ENCODE measurements around the gene HOXA5.

Gene HOXA5

GRCh38 chr7:27147199-27148030 is 3.9 kb upstream of the HOXA5 start, which contains the start of gene HOXA6:
Gene HOXA6 (minus strand): TSS chr7:27147774. CDS start chr7:27147749, 25 bp downstream.
- DNase-seq, result no peak

GRCh38 chr7:27146491-27147198 is 3.2 kb upstream of the HOXA5 start:
- DNase-seq, result no peak

- DNase-seq, result no peak
Observed at GRCh38 chr7:27145914-27146412, 2.5 kb upstream of the HOXA5 start.

- DNase-seq, result no peak
Observed at GRCh38 chr7:27145165-27145913, 1.9 kb upstream of the HOXA5 start.

DNA sequence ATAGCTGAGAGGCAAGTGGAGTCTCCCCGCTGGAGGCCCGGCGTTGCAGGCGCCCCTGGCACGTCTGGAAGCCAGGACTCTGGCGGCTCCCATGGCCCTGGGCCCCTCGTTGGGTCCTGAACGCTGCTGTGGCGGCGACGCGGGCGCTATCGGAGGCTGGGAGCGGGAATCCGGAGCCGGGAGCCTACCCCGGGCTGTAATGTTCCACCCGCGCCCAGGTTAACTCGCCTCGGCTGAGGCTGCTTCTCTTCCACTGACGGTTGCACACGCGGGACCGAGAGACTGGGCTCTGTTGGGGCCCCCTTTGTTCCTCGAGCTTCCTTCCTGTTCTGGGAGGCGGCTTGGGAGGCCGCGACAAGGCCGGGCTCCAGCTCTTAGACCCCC is 1.3 kb upstream of the HOXA5 start:
- no peak for DNase-seq

DNA sequence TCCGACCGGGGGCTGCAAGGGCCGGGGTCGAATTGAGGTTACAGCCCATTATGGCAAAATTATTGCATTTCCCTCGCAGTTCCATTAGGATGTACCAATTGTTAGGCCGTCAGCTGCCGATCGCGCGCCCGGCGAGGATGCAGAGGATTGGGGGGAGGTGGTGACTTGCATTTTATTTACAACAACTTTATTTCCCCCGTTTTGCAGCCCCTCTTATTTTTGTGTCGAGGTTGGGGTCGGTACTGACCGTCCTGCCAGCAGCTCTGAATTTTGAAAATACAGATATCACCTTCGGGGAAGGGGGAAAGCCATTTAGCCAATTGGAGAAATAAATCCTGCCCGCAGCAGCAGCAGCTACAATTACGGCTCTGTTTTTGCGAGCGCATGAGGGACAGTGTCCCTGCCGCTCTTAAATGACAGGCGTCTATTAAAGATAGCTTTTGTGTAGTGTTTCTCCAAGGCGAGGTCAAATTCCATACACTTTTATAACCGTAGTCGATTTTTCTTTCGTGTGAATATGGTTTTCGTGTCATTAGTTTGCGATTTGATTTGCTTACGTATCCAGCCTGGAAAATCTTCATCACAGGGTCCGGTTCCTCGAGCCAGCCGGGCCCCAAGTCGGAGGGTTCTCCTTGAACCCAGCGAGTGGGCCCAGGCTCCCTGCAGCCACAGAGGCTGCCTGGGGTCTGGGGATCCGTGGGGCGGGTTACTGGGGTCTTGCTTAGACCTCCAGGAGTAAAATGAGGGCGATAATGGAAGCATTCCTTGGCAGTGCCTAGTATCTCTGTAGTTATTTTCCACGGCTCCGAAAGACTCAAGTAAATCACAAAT is 684 bp upstream of the HOXA5 start:
- no peak for DNase-seq

GRCh38 chr7:27142580-27143022 is 880 bp downstream of the HOXA5 start:
- no peak for DNase-seq

DNA sequence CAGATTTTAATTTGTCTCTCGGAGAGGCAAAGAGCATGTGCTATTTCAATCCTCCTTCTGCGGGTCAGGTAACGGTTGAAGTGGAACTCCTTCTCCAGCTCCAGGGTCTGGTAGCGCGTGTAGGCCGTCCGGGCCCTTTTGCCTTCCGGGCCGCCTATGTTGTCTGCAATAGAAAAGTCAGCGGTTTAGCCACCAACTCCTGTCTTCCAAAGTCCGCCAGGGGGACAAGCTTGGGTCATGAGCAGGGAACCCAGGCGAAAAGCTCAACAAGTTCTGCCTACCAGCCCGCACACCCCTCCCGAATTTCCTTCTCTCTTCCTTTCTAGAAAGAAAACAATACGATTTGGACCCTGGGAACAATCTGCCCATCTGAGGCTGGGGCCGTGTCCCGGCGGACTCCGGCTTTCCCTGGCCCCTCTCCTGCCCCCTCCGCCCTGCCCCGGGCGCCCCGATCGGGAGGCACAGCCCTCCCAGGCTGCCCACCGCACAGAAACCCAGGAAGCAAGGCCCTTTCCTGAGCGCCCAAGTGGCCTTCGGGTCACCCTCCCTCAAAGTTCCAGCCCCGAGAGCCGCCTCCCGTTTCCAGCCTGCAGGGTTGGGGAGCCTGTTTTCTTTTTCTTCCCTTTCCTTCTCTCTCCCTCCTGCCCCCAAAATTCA is 1.4 kb downstream of the HOXA5 start:
- DNase-seq, result no peak

GRCh38 chr7:27141137-27141922 is 2.2 kb downstream of the HOXA5 start:
- no peak for DNase-seq

DNA sequence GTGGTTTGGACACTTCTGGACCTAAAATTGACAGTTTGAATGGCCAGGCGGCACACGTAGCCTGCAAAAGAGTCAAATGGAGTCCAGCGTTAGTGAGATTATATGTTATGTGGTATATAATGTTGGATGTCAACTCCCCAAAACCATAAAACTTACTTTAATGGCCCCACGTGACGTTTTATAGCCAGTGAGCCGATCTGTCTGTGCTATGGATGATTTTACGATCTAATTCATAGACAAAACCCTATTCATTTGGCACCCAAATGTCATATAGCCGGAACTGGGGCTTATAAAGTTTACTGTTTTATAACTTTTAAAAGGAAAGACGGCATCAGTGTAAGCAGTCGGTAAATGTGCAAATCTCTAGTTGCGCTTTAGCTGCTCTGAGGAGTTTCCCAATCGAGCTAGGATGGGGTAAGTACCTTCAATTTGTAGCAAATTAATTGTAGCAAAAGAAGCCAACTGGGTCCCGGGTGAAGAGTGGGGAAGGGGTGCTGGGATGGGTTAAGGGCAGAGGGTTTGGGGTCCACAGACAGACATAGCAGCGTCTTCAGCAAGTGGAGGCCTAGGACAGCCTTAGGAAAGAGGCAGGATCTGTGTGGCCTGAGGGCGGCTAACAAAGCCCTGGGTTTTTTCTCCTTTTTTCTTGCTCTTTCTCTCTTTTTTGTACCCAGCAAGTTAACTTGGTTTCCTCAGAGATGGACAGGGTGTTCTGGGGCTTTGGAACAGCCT is 3.2 kb downstream of the HOXA5 start:
- DNase-seq, result no peak

DNA sequence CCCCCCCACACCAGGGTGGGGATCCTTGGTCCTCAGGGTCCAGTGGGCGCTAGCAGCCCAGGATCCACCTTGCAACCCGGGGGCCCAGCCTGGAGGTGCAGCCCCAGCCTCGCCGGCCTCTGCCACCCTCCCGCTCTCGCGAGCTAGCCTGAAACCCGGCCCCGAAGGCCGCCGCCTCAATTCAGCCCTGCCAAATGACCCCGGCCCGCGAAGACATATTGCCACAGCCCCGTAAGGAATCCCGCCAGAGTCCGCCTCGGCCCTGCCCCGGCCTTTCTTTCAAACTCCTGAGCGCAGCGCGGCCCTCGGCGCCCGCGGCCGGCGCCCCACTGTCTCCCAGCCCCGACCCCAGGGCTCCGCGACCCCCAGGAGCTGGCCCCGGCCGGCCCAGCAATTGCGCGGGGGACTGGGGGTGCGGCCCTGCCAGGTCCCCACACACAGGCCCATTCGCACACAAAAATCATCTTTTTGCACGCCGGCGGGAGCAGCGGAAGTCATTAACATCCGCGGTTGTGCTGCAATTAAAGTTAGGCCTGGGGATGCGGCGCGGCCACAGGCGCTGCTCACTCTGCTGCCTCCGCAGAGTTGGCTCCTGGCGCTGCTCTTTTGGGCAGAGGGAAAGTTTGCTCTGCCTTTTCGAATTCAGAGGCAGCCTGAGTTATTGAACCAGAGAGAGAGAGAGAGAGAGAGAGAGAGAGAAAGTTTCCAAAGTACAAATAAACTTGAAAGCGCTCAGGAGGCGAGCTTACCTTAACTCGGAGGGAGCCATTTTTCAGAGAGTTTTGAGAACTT is 4.0 kb downstream of the HOXA5 start:
- no peak for DNase-seq

DNA sequence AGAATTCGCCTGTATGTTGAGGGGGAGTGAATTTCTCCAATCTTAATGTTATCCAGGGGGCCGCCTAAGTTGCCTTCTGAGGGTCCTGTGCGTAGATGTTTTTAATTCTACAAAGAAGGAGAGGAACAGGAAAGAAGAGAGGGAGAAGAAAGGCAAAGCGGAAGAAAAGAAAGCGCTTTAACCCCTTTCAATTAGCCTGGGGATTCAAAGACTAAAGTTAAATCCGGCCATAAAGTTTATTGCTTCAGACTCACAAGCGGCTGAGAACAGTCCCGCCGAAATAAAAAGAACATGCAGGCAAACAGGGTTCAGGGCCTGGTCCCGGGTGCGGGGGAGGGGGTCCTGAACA is 4.5 kb downstream of the HOXA5 start:
- DNase-seq, result no peak

- DNase-seq, result no peak
Observed at GRCh38 chr7:27138472-27138871, 5.0 kb downstream of the HOXA5 start.

- no peak for DNase-seq
Observed at GRCh38 chr7:27137640-27138315, 5.7 kb downstream of the HOXA5 start.

DNA sequence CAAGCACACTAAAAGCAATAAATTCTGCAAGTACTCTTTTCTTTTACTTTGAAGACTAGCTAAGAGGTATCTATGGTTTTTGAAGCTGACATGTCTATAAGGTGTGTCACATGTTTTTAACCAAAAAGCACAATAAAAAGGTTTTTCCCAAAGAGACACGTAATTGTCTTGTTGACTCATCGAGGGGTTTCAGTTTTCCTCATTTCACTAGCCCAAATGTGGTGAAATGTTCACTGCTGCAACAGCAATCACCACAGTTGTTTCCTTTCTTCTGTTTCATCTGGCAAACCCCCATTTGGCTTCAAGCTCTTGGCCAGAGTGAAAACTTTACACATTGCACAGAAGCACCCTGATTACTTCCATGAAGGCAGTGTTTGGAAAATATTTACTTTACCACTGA is 9.1 kb downstream of the HOXA5 start:
- no peak for DNase-seq

GRCh38 chr7:27133409-27134231 is 9.9 kb downstream of the HOXA5 start:
- no peak for DNase-seq

DNA sequence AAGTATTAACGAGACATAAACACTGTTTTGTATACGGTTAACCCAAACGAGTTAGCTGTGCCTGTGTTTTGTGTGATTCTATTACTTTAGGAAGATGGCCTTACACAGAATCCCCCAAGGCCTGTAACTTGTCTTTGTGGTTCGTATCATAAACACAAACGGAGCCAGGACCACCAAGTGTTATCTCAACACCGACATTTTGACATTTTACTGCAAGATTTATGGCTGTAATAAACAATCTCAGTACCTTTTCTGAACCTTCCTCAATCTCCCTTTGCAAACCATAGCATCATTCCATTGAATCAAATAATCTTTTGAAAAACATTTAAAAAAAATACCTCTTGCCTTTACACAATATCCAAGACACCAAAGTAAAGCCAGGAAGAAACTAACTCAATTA is 10.5 kb downstream of the HOXA5 start:
- DNase-seq, result no peak

GRCh38 chr7:27132214-27132613 is 11.3 kb downstream of the HOXA5 start:
- DNase-seq, result no peak

Measured in activated naive CD4-positive, alpha-beta T cell (primary cell).